ENCODE results near the gene SSBP1.

- TF ChIP-seq CTCF (IDR thresholded peaks at IDR 0.05) (no peak), EP300 (IDR thresholded peaks at IDR 0.05) (no peak)
These were observed 38.2 kb downstream of the SSBP1 start, which contains the start of gene TAS2R4 for GRCh38 chr7:141776374-141776773.

Data from tibial nerve (tissue), 4 donors.